Stimulated activated CD4-positive, alpha-beta T cell treated with anti-CD3 and anti-CD28 coated beads, Interleukin-4, amount 100 ng/mL, for 4 hours (primary cell): ENCODE data around the gene XRN1.
"Not testable (repeated sequence)": the region's sequence is repeated elsewhere in the genome, so short reads cannot be mapped to it uniquely, and the experiment has no call there.

Experiments
- DNase-seq, 2 experiments: peaks; one replicate each; pipeline ENCODE4 v3.0.0-alpha.2; 2020

Gene XRN1

DNA sequence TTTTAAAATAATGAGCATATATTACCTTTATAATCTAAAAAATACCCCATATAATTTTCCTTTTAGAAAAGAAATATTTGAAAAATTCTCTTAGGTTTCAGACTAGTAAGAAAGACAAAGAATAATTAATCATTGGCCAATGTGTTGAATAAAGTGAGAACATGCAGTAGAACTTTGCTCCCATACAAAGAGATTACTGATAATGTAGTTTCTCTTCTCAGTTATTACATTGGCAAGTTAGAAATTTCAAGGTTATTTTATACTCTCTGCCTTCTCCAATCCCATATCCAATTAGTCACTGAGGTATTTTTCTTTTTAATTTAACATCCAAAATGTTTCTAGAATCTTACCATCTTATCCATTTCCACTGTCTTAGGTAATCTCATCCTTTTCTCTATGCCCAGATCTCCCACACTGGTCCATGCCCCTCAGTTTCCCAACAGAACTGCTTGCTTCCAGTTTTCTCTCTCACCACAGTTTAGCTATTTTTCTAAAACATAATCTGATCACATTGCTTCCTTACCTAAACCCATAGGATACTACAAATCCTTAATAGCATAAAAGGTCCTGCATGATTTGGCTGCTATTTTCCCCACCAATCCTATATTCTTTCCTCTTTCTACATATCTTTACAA lies 10.8 kb downstream of the XRN1 start:
- no peak for DNase-seq

DNA sequence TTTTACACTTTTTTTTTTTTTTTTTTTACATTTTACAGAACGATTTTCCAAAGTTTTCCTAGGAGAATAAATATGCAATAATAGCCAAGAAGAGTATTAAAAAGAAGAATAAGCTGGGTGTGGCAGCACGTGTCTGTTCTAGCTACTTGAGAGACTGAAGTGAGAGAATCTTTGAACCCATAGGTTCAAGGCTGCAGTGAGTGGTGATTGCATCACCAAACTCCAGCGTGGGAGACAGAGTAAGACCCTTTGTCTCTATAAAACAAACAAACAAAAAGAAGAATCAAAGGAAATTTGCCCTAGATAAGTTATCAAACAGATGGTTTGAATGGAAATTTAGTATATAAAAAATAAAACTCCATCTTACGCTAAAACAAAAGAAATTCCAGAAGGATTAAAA lies 13.3 kb downstream of the XRN1 start:
- no peak for DNase-seq

DNA sequence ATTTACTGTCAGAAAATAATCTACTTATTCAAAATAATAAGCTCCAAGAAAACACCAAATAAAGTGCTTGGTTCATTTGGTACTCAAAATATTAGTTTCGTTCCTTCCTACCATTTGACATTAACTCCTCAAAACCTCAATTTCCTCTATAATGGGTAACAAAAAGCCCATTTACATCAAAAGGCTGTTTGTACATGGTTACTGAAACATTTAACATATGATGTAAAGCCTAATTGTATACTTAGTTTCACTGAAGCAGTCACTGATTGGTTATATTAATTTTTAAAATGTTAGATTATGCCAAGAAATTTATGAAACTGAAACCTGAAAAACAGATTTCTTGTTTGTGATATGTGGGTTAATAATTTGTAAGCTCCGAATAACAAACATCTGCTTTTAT lies 14.7 kb downstream of the XRN1 start:
- no peak for DNase-seq

DNA sequence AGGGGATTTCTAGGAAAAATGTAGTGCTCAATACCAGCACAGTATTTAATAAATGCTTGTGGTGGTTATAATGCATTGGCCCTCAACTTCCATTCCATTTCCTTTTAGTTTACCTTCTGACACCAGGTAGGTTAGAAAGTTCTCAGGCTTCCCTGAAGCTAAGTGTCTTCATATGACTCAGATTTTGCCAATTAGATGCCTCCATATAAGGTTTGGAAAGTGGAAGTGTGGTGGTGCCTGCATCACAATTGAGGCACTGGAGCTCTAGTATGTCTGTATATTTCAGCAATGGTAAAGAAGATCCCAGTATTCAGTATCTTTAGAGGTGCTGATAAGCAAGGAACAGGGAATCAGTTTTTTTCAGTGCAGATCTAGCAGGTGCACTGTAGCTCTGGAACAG lies 18.3 kb downstream of the XRN1 start:
- DNase-seq: no peak

DNA sequence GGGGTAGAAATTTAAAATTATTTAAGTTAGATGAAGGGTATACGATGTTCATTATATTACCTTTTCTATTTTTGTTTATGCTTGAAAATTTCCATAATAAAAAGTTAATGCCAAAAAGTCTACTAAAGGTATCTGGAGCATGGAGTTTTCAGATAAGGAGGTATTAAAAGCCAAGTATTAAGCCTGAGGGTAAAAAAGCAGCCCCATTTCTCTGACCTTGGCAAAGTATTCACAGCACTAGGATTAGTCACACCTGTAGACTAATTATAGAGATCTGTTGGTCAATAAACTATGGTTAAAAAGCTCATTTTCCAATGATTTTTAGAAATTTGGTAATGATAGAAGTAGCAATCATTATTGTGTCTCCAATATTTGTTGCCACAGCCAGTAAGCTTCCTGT lies 23.1 kb downstream of the XRN1 start:
- no peak for DNase-seq

DNA sequence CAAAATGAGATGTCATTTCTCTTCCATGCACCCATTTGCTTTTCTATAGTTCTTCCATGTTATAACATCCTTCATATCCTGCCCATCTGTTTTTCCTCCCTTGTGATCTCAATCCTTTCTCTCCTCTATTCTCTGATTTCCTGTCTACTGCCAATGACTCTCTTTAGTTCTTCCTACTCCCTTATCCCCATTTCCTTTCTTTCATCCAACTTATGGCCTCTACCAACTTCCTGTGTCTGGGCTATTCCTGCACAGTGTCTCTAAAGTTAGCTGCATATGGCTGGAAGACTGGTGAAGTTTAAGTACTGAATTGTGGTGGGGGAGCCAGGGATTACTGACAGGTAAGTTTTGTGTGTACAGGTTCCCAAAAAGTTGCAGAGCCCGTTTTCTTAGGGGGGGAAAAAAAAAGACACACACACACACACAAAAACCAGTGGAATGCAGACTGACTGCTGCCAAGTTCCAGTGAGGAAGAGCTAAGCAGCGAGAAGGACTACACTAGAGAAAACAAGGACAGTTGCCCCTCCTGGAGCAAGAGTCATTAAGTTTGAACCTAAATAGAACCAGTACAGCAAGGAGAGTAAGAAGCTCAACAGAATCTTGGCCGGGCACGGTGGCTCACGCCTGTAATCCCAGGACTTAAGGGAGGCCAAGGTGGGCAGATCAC lies 28.8 kb downstream of the XRN1 start:
- no peak for DNase-seq

DNA sequence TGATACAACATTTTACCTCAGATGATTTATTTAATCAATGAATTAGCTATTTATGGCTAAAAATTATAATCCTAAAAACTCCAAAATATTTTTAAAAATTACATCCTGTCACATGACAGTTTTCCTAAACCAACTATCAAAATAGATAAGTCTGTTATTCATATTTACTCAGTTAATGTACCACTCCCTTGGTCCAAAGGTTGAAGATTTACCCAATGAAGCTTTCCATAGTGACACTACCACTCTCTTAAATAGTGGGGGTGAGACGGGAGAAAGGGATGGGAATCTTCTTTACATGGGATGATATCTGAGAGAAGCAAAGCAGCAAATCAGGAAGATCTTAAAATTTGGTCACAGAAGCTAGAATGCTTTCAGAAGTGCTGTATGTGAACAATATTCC lies 30.5 kb downstream of the XRN1 start:
- DNase-seq: no peak

DNA sequence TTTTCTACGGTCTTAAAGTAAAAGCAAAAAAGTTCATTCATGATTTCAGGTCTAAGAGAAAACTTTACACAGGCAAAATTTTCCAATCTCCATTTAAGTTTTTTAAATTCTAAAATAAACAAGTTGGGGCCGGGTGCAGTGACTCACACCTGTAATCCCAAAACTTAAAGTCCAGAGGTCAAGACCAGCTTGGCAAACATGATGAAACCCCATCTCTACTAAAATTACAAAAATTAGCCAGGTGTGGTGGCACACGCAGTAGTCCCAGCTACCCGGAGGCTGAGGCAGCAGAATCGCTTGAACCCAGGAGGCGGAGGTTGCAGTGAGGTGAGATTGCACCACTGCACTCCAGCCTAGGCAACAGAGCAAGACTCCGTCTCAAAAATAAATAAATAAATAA lies 47.3 kb downstream of the XRN1 start:
- not testable (repeated sequence) for DNase-seq

DNA sequence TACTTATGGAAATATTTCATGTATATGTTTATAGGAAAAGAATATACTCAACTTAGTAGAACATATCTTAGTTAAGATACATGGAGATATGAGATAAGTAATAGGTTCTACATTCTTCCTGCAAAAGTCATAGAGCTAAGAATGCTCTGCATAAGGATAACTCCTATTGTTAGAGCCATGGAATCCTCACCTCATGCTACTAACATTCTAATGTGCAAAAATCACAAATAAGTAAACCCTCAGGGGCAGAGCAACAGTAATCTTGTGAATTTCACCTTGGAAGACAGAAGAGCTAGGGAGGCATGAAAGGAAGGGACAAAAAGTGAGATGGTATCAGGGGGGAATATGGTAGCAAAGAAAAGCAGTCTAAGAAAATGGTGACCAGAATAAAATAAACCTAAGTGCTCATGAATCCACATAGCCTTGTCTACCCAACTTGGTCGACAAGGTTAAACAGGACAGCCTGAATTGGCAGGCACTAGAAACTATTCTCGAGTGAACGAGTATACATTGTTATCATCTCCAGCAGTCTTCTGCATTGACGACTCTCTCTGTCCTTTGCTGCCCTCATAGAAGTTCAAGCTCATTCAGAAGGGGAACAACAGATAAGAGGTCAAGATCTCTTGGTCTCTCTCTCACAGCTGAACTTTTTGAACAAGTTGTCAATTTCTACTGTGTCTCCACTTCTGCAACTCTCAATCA lies 52.8 kb downstream of the XRN1 start:
- DNase-seq: no peak

DNA sequence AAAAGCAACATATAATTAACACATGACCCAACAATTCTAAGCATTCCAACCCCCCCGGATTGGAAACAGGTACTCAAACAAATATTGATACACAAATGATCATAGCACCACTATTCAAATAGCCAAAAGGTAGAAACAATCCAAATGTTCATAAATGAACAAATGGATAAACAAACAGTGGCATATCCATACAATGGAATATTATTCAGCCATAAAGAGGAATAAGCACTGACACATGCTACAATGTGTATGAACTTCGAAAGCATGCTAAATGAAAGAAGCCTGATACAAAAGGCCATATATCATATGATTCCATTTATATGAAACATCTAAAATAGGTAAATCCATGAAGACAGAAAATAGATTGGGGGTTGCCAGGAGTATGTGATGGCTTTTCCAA lies 62.8 kb downstream of the XRN1 start:
- DNase-seq: no peak

DNA sequence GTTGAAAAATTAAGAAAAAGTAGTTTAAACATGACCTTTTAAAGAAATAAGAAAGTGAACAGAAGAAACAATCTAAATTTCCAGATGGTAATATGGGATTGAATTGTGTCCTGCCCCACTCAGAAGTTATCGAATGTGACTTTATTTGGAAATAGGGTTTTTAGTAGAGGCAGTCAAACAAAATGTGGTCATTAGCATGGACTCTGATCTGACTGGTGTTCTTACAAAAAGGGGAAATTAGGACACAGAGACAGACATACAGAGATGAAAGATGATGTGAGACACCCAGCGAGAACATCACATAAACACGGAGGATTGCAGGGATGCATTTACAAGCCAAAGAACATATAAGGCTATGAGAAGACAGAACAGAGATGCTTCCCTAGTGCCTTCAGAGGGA lies 73.2 kb downstream of the XRN1 start:
- no peak for DNase-seq

DNA sequence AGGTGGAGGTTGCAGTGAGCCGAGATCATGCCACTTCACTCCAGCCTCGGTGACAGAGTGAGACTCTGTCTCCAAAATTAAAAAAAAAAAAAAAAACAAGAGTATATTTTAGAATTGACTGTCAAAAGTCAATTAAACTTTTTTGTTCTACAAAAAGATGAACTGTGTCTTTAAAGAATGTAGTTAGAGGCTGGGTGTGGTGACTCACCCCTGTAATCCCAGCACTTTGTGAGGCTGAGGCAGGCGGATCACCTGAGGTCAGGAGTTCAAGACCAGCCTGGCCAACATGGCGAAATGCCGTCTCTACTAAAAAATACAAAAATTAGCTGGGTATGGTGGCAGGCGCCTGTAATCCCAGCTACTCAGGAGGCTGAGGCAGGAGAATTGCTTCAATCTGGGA lies 78.3 kb downstream of the XRN1 start:
- DNase-seq: not testable (repeated sequence)

DNA sequence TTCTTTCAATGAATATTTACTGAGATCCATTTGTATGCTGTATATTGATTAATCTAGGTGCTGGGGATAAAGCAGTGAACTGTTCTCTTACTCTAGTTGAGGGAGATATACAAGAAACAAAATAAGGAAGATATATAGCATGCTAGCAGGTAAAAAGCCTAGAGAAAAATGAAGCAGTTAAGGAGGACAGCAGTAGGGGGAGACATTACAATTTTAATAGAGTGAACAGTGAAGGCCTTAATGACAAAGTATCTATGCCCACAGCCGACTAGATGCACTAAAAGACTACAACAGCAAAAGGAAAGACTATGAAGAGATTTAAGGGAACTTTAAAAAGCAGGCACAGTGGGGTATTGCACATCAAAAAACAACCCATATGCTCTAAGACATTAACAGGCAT lies 81.4 kb downstream of the XRN1 start:
- DNase-seq: no peak

DNA sequence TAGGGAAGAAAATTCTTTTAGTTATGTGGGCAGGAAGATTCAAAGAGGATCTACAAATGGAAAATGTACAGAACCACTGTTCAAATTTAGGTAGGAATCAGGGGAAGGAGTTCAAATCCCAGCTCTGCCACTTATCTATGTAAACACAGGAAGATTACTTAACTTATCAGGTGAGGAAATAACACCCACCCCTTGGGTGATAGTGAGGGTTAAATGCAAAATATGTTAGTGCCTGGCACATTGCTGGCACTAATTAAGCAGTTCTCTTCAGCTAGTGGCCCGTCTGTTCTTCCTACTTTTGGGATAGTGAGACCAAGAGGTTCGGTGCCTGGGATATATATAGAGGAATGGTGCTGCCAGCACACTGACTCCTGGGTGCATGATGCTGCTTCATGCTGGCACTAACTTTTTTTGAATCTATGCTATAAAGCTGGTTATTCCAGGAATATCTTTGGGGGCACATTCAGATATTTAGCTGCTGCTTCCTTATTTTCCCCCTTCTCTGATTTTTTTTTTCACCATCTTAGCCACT lies 83.8 kb downstream of the XRN1 start:
- DNase-seq: no peak

DNA sequence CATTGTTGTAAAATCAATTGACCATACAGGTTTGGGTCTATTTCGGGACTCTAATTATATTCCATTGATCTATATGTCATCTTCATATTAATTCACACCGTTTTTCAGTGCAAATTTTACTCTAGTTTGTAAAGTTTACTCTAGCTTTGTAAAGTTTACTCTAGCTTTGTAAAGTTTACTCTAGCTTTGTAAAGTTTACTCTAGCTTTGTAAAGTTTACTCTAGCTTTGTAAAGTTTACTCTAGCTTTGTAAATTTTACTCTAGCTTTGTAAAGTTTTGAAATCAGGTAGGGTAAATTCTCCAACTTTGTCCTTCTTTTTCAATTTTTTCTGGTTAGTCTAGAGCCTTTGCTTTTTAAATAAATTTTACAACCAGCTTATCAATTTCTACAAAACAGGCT lies 84.4 kb downstream of the XRN1 start:
- not testable (repeated sequence) for DNase-seq

DNA sequence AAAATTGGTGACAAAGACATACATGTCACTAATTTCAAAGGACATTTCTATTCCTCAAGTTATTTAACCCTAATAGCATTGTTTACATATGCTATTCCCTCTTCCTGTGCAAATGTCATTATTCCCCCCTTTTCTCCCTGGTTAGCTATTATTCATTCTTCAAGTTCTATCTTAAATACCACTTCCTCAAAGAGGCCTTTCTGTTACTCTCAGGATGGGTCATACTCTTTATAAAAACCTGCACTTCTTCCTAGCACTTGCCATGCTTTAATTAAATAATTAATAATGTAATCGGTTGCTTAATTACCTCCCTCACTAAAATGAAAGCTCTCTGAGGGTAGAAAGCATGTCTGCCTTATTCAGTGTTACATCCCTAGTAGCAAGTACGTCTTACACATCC lies 88.5 kb downstream of the XRN1 start:
- DNase-seq: no peak

DNA sequence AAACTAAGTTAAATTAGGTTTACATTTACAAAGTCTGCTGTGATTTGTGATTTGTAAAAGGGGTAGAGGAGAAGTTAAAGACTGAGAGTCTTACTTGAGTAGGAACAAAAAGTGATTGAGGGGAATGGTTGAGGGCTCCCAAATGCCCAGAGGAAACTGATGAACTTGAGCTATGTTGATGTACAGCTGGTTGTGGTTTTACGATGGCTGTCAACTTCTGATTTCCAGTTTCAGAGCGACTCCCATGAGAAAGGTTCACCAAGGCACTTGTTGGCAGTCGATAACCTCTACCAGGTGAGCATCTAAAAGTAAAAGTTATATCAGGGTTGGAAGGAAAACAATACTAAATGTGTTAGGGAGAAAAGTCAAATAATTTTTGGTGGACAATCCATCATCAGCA lies 91.0 kb downstream of the XRN1 start:
- DNase-seq: no peak

DNA sequence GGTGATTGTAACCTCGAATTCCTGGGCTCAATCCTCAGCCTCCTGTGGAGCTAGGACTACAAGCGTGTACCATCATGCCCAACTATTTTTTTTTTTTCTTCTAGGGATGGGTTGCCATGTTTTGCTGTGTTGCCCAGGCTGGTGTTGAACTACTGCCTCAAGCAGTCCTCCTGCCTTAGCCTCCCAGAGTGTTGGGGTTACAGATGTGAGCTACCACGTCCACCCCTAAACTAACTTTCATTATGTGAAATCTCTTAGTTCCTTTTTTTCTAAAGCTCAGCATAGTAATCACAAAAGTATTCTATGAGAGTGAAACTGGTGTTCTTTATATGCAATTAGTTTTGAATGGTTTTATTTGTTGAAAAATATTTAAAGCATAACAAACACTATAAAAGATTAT lies 92.1 kb downstream of the XRN1 start:
- DNase-seq: no peak

DNA sequence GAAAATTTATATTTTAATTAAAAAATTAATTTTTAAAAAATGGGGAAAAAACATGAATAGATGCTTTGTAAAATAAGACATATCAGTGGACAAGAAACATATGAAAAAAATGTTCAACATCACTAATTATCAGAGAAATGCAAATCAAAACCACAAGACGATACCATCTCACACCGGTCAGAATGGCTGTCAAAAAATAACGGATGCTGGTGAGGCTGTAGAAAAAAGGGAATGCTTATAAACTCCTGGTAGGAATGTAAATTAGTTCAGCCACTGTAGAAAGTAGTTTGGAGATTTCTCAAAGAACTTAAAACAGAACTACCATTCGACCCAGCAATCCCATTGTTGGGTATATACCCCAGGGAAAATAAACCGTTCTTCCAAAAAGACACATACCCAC lies 93.8 kb downstream of the XRN1 start:
- DNase-seq: no peak

DNA sequence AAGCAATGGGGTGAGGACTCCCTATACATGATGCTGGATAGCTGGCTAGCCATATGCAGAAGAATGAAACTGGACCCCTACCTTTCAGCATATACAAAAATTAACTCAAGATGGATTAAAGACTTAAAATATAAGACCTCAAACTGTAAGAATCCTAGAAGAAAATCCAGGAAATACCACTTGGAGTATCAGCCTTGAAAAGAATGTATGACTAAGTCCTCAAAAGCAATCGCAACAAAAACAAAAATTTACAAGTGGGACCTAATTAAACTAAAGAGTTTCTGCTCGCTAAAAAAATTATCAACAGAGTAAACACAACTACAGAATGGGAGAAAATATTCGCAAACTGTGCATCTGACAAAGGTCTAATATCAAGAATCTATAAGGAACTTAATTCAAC lies 94.3 kb downstream of the XRN1 start:
- no peak for DNase-seq

DNA sequence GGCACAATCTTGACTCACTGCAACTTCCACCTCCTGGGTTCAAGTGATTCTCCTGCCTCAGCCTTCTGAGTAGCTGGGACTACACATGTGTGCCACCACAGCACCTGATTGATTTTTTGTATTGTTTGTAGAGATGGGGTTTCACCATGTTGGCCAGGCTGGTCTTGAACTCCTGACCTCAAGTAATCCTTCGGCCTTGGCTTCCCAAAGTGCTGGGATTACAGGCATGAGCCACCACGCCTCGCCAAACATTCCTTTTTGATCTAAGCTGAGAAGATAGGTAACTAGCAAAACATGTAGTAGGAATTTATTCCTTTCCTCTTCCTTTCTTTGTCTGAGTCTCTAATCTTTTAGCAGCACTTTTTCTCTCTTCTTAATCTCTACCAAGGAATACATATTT lies 95.1 kb downstream of the XRN1 start:
- not testable (repeated sequence) for DNase-seq

DNA sequence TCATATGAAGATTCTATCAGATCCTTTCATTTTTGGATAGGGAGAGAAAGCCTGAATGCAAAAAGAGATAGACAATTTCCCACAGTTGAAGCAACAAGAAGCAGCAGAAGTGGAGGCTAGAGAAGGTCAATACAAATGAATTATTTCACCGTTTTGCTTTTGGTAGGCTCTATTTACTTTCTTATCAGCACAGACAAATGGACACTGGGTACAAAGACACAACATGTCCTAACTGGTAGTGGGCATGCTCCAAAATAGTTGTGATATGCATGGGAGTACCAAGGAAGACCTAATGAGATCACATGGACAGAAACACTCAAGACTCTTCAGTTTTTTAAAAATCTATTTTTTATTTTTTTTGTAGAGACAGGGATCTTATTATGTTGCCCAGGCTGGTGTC lies 99.4 kb downstream of the XRN1 start:
- DNase-seq: no peak

DNA sequence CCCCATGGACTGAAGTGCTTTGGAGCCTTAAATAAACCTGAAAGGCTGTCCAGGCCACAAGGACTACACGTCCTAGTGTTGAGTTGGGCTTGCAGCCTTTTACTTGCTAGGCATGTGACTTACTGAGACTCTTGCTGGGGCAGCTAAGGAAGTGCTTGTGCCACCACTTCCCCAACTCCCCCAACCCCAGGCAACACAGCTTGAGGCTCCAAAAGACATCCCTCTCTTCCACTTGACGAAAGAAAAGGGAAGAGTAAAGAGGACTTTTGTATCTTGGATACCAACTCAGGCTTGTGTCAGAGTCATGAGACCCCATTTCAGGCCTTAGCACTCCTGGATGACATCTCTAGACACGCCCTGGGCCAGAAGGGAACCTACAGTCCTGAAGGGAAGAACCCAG lies 109.8 kb downstream of the XRN1 start:
- DNase-seq: no peak

DNA sequence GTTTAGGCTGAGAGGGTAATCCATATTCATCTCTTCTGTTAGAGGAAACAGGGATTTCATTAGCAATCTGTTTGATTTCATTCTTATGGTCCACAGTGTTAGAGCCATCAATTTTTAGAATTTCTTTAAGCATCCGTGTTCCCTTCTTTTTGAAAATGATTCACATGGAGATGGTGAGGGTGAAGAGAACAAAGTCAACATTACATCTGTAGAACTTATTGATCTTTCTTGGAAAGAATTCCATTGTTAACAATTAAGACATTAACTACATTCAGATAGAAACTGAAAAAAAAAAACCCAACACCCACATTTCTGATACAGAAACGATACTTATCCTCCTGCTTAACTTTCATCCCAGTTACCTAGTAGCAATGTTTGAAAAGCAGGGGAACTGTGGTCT lies 115.4 kb downstream of the XRN1 start:
- no peak for DNase-seq
